ENCODE results near the gene NLGN1.

Gene NLGN1

DNA sequence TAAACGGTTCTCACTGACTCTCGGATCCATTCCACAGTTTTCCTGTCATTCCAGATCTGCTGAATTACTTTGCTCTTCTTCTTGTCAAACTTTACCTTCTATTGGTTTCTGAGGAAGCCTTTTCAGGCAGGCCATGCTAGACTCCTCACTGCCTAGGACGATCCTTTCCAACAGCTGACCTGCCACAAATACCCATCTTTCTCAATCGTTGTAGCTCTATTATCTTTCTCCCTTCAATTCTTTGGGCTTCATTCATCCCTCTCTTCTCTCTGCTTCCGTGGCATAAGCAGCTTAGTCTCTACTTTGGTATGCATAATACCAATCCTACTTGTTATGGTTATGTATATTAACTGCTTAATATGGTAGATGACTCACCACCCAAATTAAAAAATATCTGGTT, 421.8 kb downstream of the NLGN1 start:
- Histone ChIP-seq H3K27me3 (no peaks in the 10 kb centered on the region), H3K4me3 (ENCODE audit: low read depth in 1 of 2, low read length in 1 of 2) (no peak overlapping the region)

DNA sequence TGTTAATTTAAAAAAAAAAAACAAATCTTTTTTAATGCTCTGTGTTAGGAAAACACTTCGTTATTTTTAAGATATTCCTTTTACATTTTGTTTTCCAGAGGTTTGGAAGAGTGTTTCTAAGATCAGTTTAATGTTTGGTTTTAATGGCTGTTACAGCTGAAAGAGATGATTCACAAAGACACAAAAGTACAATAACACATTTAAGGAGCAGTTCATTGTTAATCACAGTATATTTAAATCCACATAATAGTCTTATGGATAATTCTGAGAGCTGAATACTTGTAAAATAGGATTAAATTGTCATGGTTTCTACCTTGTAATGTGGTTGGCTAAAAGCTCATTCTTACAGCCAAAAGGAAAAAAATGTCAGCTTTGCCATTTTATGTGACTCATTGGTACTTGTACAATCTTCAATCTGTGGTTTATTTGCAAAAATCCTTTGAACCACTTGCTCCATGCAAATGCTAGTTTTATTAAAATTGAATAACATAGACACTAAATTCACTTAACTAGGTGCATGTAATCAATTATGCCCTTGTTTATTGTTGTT, 426.4 kb downstream of the NLGN1 start:
- Histone ChIP-seq H3K27me3 (no peaks in the 10 kb centered on the region), H3K4me3 (ENCODE audit: low read depth in 1 of 2, low read length in 1 of 2) (no peak overlapping the region), H3K9me3 (no peaks in the 10 kb centered on the region), H3K36me3 (no peaks in the 10 kb centered on the region), H3K27ac (no peak overlapping the region), H3K4me1 (ENCODE audit: control insufficient read depth in 1 of 2, insufficient read depth in 1 of 2, low read depth in 1 of 2, low read length in 1 of 2) (no peaks in the 10 kb centered on the region)
- TF ChIP-seq, protein P1, sequence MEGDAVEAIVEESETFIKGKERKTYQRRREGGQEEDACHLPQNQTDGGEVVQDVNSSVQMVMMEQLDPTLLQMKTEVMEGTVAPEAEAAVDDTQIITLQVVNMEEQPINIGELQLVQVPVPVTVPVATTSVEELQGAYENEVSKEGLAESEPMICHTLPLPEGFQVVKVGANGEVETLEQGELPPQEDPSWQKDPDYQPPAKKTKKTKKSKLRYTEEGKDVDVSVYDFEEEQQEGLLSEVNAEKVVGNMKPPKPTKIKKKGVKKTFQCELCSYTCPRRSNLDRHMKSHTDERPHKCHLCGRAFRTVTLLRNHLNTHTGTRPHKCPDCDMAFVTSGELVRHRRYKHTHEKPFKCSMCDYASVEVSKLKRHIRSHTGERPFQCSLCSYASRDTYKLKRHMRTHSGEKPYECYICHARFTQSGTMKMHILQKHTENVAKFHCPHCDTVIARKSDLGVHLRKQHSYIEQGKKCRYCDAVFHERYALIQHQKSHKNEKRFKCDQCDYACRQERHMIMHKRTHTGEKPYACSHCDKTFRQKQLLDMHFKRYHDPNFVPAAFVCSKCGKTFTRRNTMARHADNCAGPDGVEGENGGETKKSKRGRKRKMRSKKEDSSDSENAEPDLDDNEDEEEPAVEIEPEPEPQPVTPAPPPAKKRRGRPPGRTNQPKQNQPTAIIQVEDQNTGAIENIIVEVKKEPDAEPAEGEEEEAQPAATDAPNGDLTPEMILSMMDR (IDR thresholded peaks at IDR 0.05) = no peak

More for the DNA sequence above, 421.8 kb downstream of the NLGN1 start:
- H3K27ac ChIP-seq = no peak overlapping the region
- H3K36me3 ChIP-seq = no peaks in the 10 kb centered on the region
- no peaks in the 10 kb centered on the region for H3K9me3 ChIP-seq
- TF ChIP-seq, protein P1 (IDR thresholded peaks at IDR 0.05) = no peak
- H3K4me1 ChIP-seq (ENCODE audit: control insufficient read depth in 1 of 2, insufficient read depth in 1 of 2, low read depth in 1 of 2, low read length in 1 of 2) = no peaks in the 10 kb centered on the region

DNA sequence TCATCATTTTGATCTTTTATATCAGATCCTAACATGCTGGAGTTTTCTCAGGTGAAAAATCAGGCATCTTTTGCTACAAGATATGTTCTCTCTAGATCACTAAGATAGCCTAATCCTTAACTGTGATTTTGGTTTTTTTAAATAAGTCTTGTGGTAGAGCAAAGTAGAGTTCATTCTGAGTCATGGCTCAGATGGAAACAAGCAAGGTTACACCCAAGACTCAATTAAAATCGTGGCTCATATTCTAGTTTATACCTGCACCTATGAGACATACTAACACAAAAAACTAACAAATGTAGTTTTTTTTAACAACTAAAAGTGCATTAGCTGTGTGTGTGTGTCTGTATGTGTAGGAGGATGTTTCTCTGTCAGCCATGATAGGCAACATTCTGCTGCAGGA, 428.2 kb downstream of the NLGN1 start:
- H3K9me3 ChIP-seq = no peaks in the 10 kb centered on the region
- no peaks in the 10 kb centered on the region for H3K4me1 ChIP-seq (ENCODE audit: control insufficient read depth in 1 of 2, insufficient read depth in 1 of 2, low read depth in 1 of 2, low read length in 1 of 2)
- no peak overlapping the region for H3K4me3 ChIP-seq (ENCODE audit: low read depth in 1 of 2, low read length in 1 of 2)
- no peaks in the 10 kb centered on the region for H3K36me3 ChIP-seq
- TF ChIP-seq, protein P1 (IDR thresholded peaks at IDR 0.05) = no peak
- no peak overlapping the region for H3K27ac ChIP-seq
- no peaks in the 10 kb centered on the region for H3K27me3 ChIP-seq

DNA sequence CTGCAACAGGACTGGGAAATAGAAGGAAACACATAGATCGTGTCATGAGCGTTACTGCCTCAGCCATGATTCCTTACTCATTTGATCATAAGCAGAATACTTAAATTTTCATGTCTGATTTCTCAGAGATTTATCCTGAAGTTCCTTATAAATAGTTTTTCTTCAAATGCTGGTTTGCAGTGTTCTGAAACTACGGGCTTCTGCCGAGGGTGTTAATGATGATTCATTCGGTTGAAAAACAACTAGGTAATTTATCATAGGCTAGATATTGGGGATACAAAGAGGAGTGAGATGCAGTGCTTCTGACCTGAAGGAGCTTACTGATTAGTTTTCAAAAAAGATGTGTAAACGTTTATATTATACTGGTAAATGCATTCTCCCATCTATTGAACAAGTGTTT, 428.9 kb downstream of the NLGN1 start:
- Histone ChIP-seq H3K27ac (no peak overlapping the region), H3K36me3 (no peaks in the 10 kb centered on the region), H3K4me1 (ENCODE audit: control insufficient read depth in 1 of 2, insufficient read depth in 1 of 2, low read depth in 1 of 2, low read length in 1 of 2) (no peaks in the 10 kb centered on the region), H3K4me3 (ENCODE audit: low read depth in 1 of 2, low read length in 1 of 2) (no peak overlapping the region), H3K27me3 (no peaks in the 10 kb centered on the region), H3K9me3 (no peaks in the 10 kb centered on the region)
- TF ChIP-seq, protein P1 (IDR thresholded peaks at IDR 0.05) = no peak

DNA sequence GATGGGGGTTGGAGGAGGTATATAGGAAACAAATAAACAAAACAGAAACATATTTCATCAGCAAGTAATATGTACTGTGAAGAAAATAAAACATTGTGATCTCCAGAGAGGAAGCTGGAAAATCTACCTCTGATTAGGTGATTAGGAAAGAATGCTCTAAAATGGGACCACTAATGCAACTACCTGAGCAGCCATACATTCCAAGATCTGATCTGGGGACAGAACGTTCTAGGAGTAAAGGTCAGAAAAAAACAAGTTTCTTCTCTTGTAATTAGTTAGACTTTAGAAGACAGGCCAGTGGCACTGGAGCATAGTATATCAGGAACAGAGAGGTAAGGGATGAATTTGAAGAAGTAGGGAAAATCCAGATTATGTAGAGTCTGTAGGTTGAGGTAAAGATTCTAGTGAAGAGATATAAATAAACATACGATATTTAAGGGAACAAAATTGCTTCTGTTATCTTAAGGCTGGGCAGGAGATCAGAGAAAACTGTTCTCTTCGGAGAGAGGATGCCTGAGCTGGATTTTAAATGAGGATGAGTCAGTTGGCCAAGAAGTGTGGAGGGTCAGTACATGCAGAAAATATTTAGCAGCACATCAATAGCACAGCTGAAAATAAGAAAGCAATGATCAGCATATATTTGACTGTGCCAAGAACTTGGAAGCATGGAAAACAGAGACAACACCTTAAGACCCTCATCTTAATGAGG, 429.5 kb downstream of the NLGN1 start:
- H3K9me3 ChIP-seq = no peaks in the 10 kb centered on the region
- H3K36me3 ChIP-seq = no peaks in the 10 kb centered on the region
- TF ChIP-seq, protein P1 (IDR thresholded peaks at IDR 0.05) = no peak
- H3K4me3 ChIP-seq (ENCODE audit: low read depth in 1 of 2, low read length in 1 of 2) = no peak overlapping the region
- no peaks in the 10 kb centered on the region for H3K27me3 ChIP-seq
- no peak overlapping the region for H3K27ac ChIP-seq
- H3K4me1 ChIP-seq (ENCODE audit: control insufficient read depth in 1 of 2, insufficient read depth in 1 of 2, low read depth in 1 of 2, low read length in 1 of 2) = no peaks in the 10 kb centered on the region
